Gastroesophageal sphincter (tissue), 3 donors: ENCODE results near the gene COL6A3.

Experiments
- CTCF ChIP-seq, 4 experiments: fragments of 200-600 bp in 2 of 4; fragments of 450-650 bp in 2 of 4; sonication (generic) in 1 of 4; IDR thresholded peaks; one replicate each; pipeline ENCODE4 v1.5.1; 2017 to 2019; ENCODE audit warnings: antibody characterized with exemption in 4 of 4, mild to moderate bottlenecking in 2 of 4, moderate library complexity in 2 of 4
- POLR2AphosphoS5 ChIP-seq: sonication (generic); formaldehyde crosslinking; IDR thresholded peaks from one replicate; pipeline ENCODE4 v1.6.1; 2017; ENCODE audit warnings: antibody characterized with exemption

- TF ChIP-seq CTCF (IDR thresholded peaks at IDR 0.05), result no peak
- no peak for TF ChIP-seq POLR2AphosphoS5
Observed at GRCh38 chr2:237437566-237437965, 23.6 kb upstream of the COL6A3 start.
